Measurements from ENCODE around the gene LMAN2.

DNA sequence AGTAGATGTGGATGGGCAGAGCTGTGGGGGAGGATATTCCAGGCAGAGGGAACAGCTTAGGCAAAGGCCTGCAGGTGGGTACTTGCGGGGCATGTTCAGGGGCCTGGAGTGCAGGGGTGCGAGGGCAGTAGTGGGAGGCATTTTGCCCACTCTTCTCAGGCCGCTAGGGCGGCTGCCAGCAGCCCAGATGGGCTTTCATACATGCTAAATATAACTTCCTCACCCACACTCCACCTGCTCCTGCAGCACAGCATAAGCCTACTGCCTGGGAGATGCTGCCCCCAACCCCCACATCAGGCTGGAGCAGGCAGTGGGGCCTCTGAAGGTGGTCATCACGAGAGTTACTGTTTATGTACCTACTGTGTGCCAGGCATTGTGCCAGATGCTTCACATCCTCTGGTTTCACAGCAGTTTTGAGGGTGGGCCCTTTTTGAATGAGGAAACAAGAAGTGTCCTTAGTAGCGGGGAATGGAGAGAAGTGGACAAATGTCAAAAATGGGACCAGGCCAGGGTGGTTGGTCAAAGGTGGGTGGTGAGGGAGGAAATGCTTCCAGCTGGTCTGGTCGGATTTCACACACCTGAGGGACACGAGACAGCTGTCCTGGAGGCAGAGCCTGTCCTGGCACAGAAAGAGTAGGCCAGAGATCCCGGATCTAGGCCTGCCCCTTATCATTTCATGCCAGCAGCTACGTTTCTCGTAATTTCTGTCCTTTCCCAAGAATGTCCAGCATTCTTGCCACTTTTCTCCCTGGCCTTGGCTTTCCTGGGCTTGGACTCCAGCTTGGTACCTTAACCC is 18.4 kb upstream of the LMAN2 start:
- no peak for TF ChIP-seq POLR2AphosphoS5 (IDR thresholded peaks at IDR 0.05)
- TF ChIP-seq, protein P1, sequence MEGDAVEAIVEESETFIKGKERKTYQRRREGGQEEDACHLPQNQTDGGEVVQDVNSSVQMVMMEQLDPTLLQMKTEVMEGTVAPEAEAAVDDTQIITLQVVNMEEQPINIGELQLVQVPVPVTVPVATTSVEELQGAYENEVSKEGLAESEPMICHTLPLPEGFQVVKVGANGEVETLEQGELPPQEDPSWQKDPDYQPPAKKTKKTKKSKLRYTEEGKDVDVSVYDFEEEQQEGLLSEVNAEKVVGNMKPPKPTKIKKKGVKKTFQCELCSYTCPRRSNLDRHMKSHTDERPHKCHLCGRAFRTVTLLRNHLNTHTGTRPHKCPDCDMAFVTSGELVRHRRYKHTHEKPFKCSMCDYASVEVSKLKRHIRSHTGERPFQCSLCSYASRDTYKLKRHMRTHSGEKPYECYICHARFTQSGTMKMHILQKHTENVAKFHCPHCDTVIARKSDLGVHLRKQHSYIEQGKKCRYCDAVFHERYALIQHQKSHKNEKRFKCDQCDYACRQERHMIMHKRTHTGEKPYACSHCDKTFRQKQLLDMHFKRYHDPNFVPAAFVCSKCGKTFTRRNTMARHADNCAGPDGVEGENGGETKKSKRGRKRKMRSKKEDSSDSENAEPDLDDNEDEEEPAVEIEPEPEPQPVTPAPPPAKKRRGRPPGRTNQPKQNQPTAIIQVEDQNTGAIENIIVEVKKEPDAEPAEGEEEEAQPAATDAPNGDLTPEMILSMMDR (IDR thresholded peaks at IDR 0.05) = no peak
- no peak for TF ChIP-seq EP300 (IDR thresholded peaks at IDR 0.05)
- TF ChIP-seq POLR2A (IDR thresholded peaks at IDR 0.05) = no peak
